Osteoblast (primary cell): ENCODE data around the gene AKR1C2. TPM values are rescaled to one million over a fixed set of nuclear protein-coding genes. Genes with fewer than 3 reads are reported as not detected.

Experiments
- DNase-seq: peaks from one replicate; pipeline ENCODE4 v3.0.0; 2011; ENCODE audit warnings: low spot score, mixed read lengths; ENCODE audit not compliant: insufficient read length; ENCODE audit errors: missing footprints
- H2AFZ ChIP-seq: 2 replicates; pipeline ENCODE4 v1.6.0; 2011; ENCODE audit warnings: mild to moderate bottlenecking, low read length
- H3K27ac ChIP-seq: 2 replicates; pipeline ENCODE4 v1.5.1; 2011; ENCODE audit warnings: mild to moderate bottlenecking, low read depth, low read length, moderate library complexity
- H3K27me3 ChIP-seq: 2 replicates; pipeline ENCODE4 v1.6.0; 2012; ENCODE audit warnings: mild to moderate bottlenecking, control low read depth, inconsistent platforms, low read length, moderate library complexity; ENCODE audit not compliant: insufficient read depth
- H3K36me3 ChIP-seq: 2 replicates; pipeline ENCODE4 v1.5.1; 2011; ENCODE audit warnings: mild to moderate bottlenecking, low read length, control low read depth, moderate library complexity; ENCODE audit not compliant: insufficient read depth
- H3K4me1 ChIP-seq: 2 replicates; pipeline ENCODE4 v1.5.1; 2011; ENCODE audit warnings: mild to moderate bottlenecking, low read length, control low read depth, moderate library complexity; ENCODE audit not compliant: insufficient read depth
- H3K4me2 ChIP-seq: 2 replicates; pipeline ENCODE4 v1.6.0; 2011; ENCODE audit warnings: mild to moderate bottlenecking, low read length; ENCODE audit not compliant: insufficient read depth
- H3K4me3 ChIP-seq: fragments of 200-600 bp; sonication (generic); 3 replicates; pipeline ENCODE4 v1.5.1; 2012; ENCODE audit warnings: mild to moderate bottlenecking, low read length, inconsistent platforms; ENCODE audit not compliant: insufficient read depth
- H3K79me2 ChIP-seq: 2 replicates; pipeline ENCODE4 v1.6.0; 2012; ENCODE audit warnings: mild to moderate bottlenecking, low read length, control low read depth, inconsistent platforms; ENCODE audit not compliant: insufficient read depth
- H3K9me3 ChIP-seq: 2 replicates; pipeline ENCODE4 v1.5.1; 2011; ENCODE audit warnings: low read depth, low read length, control low read depth
- H4K20me1 ChIP-seq: 2 replicates; pipeline ENCODE4 v1.6.0; 2012; ENCODE audit warnings: mild to moderate bottlenecking, low read length, control low read depth; ENCODE audit not compliant: insufficient read depth
- CTCF ChIP-seq: IDR thresholded peaks from 2 replicates; pipeline ENCODE4 v1.5.1; 2011; ENCODE audit warnings: mild to moderate bottlenecking, low read depth, low read length, moderate library complexity; ENCODE audit errors: extremely low read depth
- total RNA-seq: library from RNA; depleted of rRNA; stranded (reverse); fragments of >200 nt; gene quantifications from 2 replicates; pipeline ENCODE4 v1.2.3, GENCODE V29; 2012

Gene AKR1C2
- total RNA-seq, 1 donor, result 46.0 TPM

DNA sequence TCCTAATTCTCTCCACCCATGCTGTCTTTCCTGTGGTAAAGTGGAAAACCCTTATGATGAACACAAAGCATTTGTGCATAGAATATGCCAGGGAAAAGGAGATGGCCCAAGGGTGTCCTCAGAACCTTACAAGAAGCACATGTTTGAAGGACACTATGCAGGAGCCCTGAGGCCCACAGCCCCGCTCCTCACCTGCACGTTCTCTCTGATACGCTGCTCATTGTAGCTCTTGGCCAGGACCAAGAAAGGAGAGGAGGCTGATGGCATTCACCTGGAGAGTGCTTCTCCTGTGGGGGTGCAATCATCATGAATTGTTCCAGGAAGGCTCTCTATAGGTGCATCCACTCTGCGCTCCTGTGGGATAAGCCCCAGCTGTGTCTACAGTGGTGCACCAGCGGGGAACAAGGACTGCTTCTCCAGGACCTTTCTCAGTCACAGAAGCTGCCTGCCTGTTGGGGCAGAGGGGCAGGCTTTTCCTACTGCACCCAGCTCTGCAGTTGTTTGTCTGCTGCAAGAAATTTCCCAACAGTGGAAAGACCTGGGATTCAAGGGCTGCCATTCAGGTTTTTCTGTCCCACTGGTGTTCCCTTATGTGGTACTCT lies 19.9 kb downstream of the AKR1C2 start:
- H3K36me3 ChIP-seq, result no peaks in the 10 kb centered on the region
- H4K20me1 ChIP-seq, result no peaks in the 10 kb centered on the region
- TF ChIP-seq CTCF, result no peak
- H3K79me2 ChIP-seq, result no peaks in the 10 kb centered on the region
- no peak overlapping the region for H3K4me3 ChIP-seq
- no peaks in the 10 kb centered on the region for H3K9me3 ChIP-seq
- H3K27ac ChIP-seq, result no peak overlapping the region
- H3K4me2 ChIP-seq, result no peak overlapping the region
- no peak overlapping the region for H2AFZ ChIP-seq
- H3K27me3 ChIP-seq, result no peaks in the 10 kb centered on the region
- no peak for DNase-seq
- H3K4me1 ChIP-seq, result peaks cover 9% of the 10 kb centered on the region

GRCh38 chr10:4982764-4983226 lies 20.9 kb downstream of the AKR1C2 start:
- Histone ChIP-seq H2AFZ (no peak overlapping the region), H3K4me3 (no peak overlapping the region), H3K36me3 (no peaks in the 10 kb centered on the region), H4K20me1 (no peaks in the 10 kb centered on the region), H3K4me2 (no peak overlapping the region), H3K27ac (no peak overlapping the region), H3K4me1 (peaks cover 9% of the 10 kb centered on the region), H3K27me3 (no peaks in the 10 kb centered on the region), H3K9me3 (no peaks in the 10 kb centered on the region), H3K79me2 (no peaks in the 10 kb centered on the region)
- no peak for TF ChIP-seq CTCF
- DNase-seq, result peak; percentile 6

GRCh38 chr10:4981722-4982471 lies 21.8 kb downstream of the AKR1C2 start:
- H3K9me3 ChIP-seq, result no peaks in the 10 kb centered on the region
- no peaks in the 10 kb centered on the region for H4K20me1 ChIP-seq
- peak overlapping the region; percentile 53 for H2AFZ ChIP-seq
- no peak for DNase-seq
- H3K27ac ChIP-seq, result peak overlapping the region; percentile 28
- no peaks in the 10 kb centered on the region for H3K79me2 ChIP-seq
- H3K36me3 ChIP-seq, result no peaks in the 10 kb centered on the region
- no peak overlapping the region for H3K4me2 ChIP-seq
- TF ChIP-seq CTCF, result peak; percentile 37
- H3K27me3 ChIP-seq, result no peaks in the 10 kb centered on the region
- peaks cover 9% of the 10 kb centered on the region for H3K4me1 ChIP-seq
- H3K4me3 ChIP-seq, result no peak overlapping the region

DNA sequence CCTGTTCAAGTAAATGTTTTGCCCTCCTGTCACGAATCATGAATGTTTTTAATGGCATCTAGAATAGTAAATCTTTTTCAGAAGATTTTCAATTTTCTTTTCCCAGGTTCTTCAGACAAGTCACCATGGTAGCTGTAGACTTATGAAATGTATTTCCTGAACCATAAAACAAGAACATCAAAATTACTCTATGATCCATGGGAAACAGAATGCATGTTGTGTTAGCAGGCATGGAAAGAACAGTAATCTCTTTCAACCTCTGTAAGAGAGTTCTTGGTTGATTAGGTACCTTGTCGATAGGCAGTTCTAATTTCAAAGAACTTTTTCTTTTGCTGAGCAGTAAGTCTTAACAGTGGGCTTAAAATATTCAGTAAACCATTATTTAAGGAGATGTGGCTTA lies 22.9 kb downstream of the AKR1C2 start:
- no peak for DNase-seq

More for the DNA sequence above, 22.9 kb downstream of the AKR1C2 start:
- H3K27me3 ChIP-seq, result no peaks in the 10 kb centered on the region
- H3K79me2 ChIP-seq, result no peaks in the 10 kb centered on the region
- H3K4me3 ChIP-seq, result no peak overlapping the region
- H3K4me1 ChIP-seq, result peaks cover 9% of the 10 kb centered on the region
- no peak overlapping the region for H2AFZ ChIP-seq
- TF ChIP-seq CTCF, result no peak
- H3K36me3 ChIP-seq, result no peaks in the 10 kb centered on the region
- no peak overlapping the region for H3K4me2 ChIP-seq
- H3K9me3 ChIP-seq, result no peaks in the 10 kb centered on the region
- no peaks in the 10 kb centered on the region for H4K20me1 ChIP-seq
- H3K27ac ChIP-seq, result no peak overlapping the region
